ENCODE data around the gene ATP5F1B. TPM values are rescaled to one million over a fixed set of nuclear protein-coding genes. Genes with fewer than 3 reads are reported as not detected.

The ATP5F1B gene
- total and polyA plus RNA-seq, 9 of the 15 experiments (the other 6 are each of a cell fraction or from before 2014, with no cell fraction given), result 908 to 3,125 (median 1,482) TPM

DNA sequence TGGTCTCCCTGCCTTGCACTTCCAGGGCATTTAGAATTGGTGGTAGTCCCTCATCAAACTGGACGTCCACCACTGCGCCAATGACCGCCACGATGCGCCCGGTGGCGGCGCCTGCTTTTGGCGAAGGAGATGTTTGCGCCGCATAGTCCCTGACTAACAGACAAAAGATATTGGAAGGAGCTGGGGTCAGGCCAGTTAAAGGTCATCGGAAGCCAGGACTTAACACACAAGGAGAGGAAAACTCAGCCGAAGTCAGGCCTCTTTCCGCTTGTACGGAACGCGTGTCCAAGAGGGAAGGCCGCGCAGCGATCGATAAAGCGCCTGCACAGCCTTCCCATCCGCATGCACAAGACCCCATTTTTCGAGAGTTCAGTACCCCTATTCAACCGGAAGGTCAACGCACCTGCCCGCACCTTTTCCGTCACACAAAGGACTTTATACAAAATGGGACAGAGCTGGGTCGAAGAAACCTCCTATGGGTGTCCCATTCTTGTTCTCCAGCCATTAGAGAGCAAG lies 525 bp downstream of the ATP5F1B start (continued):
- TF ChIP-seq, protein P1, sequence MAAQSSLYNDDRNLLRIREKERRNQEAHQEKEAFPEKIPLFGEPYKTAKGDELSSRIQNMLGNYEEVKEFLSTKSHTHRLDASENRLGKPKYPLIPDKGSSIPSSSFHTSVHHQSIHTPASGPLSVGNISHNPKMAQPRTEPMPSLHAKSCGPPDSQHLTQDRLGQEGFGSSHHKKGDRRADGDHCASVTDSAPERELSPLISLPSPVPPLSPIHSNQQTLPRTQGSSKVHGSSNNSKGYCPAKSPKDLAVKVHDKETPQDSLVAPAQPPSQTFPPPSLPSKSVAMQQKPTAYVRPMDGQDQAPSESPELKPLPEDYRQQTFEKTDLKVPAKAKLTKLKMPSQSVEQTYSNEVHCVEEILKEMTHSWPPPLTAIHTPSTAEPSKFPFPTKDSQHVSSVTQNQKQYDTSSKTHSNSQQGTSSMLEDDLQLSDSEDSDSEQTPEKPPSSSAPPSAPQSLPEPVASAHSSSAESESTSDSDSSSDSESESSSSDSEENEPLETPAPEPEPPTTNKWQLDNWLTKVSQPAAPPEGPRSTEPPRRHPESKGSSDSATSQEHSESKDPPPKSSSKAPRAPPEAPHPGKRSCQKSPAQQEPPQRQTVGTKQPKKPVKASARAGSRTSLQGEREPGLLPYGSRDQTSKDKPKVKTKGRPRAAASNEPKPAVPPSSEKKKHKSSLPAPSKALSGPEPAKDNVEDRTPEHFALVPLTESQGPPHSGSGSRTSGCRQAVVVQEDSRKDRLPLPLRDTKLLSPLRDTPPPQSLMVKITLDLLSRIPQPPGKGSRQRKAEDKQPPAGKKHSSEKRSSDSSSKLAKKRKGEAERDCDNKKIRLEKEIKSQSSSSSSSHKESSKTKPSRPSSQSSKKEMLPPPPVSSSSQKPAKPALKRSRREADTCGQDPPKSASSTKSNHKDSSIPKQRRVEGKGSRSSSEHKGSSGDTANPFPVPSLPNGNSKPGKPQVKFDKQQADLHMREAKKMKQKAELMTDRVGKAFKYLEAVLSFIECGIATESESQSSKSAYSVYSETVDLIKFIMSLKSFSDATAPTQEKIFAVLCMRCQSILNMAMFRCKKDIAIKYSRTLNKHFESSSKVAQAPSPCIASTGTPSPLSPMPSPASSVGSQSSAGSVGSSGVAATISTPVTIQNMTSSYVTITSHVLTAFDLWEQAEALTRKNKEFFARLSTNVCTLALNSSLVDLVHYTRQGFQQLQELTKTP (IDR thresholded peaks at IDR 0.05; ENCODE audit: low read depth in 1 of 2, partially characterized antibody in 2 of 2), result peak in 1 of 2 experiments; percentile 24
- TF ChIP-seq SLC30A9 (CRISPR knock-in tag; IDR thresholded peaks at IDR 0.05) (no peak), HMG20A (CRISPR knock-in tag; conservative IDR thresholded peaks at IDR 0.05) (no peak), CREBBP (IDR thresholded peaks at IDR 0.05; ENCODE audit: low read depth, low read length) (no peak), ZNF668 (CRISPR knock-in tag; IDR thresholded peaks at IDR 0.05) (no peak), KAT7 (CRISPR knock-in tag; IDR thresholded peaks at IDR 0.05; ENCODE audit: borderline replicate concordance) (peak; percentile 79), GATAD2A (IDR thresholded peaks at IDR 0.05) (no peak), ZKSCAN3 (CRISPR knock-in tag; IDR thresholded peaks at IDR 0.05) (no peak), FOXM1 (IDR thresholded peaks at IDR 0.05; ENCODE audit: low read depth) (no peak), FOXM1 (CRISPR knock-in tag; IDR thresholded peaks at IDR 0.05; ENCODE audit: low read depth) (no peak; the same call in 1 of the 2 replicates)
- TF ChIP-seq, protein P2, sequence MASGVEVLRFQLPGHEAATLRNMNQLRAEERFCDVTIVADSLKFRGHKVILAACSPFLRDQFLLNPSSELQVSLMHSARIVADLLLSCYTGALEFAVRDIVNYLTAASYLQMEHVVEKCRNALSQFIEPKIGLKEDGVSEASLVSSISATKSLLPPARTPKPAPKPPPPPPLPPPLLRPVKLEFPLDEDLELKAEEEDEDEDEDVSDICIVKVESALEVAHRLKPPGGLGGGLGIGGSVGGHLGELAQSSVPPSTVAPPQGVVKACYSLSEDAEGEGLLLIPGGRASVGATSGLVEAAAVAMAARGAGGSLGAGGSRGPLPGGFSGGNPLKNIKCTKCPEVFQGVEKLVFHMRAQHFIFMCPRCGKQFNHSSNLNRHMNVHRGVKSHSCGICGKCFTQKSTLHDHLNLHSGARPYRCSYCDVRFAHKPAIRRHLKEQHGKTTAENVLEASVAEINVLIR (CRISPR knock-in tag; IDR thresholded peaks at IDR 0.05), result no peak
- TF ChIP-seq, protein P3, sequence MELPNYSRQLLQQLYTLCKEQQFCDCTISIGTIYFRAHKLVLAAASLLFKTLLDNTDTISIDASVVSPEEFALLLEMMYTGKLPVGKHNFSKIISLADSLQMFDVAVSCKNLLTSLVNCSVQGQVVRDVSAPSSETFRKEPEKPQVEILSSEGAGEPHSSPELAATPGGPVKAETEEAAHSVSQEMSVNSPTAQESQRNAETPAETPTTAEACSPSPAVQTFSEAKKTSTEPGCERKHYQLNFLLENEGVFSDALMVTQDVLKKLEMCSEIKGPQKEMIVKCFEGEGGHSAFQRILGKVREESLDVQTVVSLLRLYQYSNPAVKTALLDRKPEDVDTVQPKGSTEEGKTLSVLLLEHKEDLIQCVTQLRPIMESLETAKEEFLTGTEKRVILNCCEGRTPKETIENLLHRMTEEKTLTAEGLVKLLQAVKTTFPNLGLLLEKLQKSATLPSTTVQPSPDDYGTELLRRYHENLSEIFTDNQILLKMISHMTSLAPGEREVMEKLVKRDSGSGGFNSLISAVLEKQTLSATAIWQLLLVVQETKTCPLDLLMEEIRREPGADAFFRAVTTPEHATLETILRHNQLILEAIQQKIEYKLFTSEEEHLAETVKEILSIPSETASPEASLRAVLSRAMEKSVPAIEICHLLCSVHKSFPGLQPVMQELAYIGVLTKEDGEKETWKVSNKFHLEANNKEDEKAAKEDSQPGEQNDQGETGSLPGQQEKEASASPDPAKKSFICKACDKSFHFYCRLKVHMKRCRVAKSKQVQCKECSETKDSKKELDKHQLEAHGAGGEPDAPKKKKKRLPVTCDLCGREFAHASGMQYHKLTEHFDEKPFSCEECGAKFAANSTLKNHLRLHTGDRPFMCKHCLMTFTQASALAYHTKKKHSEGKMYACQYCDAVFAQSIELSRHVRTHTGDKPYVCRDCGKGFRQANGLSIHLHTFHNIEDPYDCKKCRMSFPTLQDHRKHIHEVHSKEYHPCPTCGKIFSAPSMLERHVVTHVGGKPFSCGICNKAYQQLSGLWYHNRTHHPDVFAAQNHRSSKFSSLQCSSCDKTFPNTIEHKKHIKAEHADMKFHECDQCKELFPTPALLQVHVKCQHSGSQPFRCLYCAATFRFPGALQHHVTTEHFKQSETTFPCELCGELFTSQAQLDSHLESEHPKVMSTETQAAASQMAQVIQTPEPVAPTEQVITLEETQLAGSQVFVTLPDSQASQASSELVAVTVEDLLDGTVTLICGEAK (IDR thresholded peaks at IDR 0.05), result no peak
- TF ChIP-seq, protein P3 (CRISPR knock-in tag; IDR thresholded peaks at IDR 0.05), result no peak
- TF ChIP-seq, protein P4, sequence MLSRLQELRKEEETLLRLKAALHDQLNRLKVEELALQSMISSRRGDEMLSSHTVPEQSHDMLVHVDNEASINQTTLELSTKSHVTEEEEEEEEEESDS (CRISPR knock-in tag; IDR thresholded peaks at IDR 0.05), result no peak
